Keratinocyte (primary cell): ENCODE data around the gene ALK.

Experiments
- EZH2 ChIP-seq: IDR thresholded peaks from one replicate; pipeline ENCODE4 v1.6.1; 2012; ENCODE audit warnings: inconsistent platforms, mild to moderate bottlenecking, low read length, moderate library complexity
- TF ChIP-seq, protein P1 (sequence below), 3 experiments: IDR thresholded peaks in 1 of 3; conservative IDR thresholded peaks in 1 of 3; optimal IDR thresholded peaks in 1 of 3; 2 replicates in 2 of 3; 3 replicates in 1 of 3; pipeline versions ENCODE3 to v1.5.1; 2011; ENCODE audit warnings: low read length in 3 of 3, mild to moderate bottlenecking in 3 of 3, moderate library complexity in 2 of 3, control low read depth in 1 of 3, inconsistent platforms in 1 of 3; ENCODE audit not compliant: insufficient read depth in 2 of 3; ENCODE audit errors: extremely low read depth in 1 of 3

DNA sequence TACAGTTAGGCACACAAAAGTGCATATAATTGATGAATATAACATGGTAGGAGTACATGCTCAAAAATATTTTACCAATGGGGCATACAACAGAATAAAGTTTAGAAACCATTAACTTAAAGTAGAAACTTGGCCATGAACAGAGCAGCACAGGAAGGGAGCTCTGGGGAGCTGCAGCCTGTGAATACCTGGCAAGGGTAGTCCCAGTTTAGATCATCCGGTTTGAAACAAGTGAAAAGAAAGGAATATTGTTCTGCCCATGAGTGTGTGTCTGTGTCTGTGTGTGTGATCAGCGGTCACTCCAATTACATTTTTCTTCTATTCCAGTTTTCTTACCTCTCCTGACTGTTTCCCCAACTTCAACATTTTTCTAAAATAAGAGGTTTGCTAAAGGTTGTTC lies 233.0 kb downstream of the ALK start:
- TF ChIP-seq, protein P1, sequence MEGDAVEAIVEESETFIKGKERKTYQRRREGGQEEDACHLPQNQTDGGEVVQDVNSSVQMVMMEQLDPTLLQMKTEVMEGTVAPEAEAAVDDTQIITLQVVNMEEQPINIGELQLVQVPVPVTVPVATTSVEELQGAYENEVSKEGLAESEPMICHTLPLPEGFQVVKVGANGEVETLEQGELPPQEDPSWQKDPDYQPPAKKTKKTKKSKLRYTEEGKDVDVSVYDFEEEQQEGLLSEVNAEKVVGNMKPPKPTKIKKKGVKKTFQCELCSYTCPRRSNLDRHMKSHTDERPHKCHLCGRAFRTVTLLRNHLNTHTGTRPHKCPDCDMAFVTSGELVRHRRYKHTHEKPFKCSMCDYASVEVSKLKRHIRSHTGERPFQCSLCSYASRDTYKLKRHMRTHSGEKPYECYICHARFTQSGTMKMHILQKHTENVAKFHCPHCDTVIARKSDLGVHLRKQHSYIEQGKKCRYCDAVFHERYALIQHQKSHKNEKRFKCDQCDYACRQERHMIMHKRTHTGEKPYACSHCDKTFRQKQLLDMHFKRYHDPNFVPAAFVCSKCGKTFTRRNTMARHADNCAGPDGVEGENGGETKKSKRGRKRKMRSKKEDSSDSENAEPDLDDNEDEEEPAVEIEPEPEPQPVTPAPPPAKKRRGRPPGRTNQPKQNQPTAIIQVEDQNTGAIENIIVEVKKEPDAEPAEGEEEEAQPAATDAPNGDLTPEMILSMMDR (optimal IDR thresholded peaks at IDR 0.05 in 1 of 3, IDR thresholded peaks at IDR 0.05 in 1 of 3, conservative IDR thresholded peaks at IDR 0.05 in 1 of 3; ENCODE audit: extremely low read depth in 1 of 3, insufficient read depth in 2 of 3, low read length in 3 of 3), result no peak
- no peak for TF ChIP-seq EZH2
